ENCODE data around the gene CCR5.

The CCR5 gene

DNA sequence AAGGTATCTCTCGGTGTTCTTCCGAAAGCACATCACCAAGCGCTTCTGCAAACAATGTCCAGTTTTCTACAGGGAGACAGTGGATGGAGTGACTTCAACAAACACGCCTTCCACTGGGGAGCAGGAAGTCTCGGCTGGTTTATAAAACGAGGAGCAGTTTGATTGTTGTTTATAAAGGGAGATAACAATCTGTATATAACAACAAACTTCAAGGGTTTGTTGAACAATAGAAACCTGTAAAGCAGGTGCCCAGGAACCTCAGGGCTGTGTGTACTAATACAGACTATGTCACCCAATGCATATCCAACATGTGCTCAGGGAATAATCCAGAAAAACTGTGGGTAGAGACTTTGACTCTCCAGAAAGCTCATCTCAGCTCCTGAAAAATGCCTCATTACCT is 12.3 kb upstream of the CCR5 start:
- no peak for DNase-seq

DNA sequence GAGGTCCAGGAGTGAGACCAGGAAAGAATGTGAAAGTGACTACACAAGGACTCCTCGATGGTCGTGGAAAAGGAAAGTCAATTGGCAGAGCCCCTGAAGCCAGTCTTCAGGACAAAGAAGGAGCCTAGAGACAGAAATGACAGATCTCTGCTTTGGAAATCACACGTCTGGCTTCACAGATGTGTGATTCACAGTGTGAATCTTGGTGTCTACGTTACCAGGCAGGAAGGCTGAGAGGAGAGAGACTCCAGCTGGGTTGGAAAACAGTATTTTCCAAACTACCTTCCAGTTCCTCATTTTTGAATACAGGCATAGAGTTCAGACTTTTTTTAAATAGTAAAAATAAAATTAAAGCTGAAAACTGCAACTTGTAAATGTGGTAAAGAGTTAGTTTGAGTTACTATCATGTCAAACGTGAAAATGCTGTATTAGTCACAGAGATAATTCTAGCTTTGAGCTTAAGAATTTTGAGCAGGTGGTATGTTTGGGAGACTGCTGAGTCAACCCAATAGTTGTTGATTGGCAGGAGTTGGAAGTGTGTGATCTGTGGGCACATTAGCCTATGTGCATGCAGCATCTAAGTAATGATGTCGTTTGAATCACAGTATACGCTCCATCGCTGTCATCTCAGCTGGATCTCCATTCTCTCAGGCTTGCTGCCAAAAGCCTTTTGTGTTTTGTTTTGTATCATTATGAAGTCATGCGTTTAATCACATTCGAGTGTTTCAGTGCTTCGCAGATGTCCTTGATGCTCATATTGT is 10.8 kb upstream of the CCR5 start:
- DNase-seq = peak in 13 of 56 donors; percentile 9 to 63 (median 31)

DNA sequence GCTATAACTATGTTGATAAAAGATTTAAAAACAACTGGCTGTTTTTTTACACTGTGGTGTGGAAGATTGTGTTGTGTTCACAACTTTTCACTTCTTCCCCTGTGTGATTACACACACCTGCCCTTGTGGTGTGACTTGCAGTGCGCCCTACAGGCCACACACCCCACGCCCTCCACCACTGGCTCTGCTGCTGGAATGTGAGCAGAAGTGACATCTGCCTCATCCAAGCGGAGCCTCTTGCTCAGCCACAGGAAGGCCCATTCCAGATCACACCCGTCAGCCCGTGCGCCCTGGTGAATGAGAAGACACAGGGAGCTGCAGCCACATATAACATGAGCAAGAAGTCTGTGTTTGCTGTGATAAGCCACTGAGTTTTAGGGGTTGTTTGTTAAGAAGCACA is 9.8 kb upstream of the CCR5 start:
- peak in 1 of 56 donors; percentile 3 for DNase-seq

GRCh38 chr3:46361408-46362283 is 9.1 kb upstream of the CCR5 start:
- peak in 2 of 56 donors; percentile 11 to 24 for DNase-seq

- DNase-seq = no peak
These were observed 5.7 kb upstream of the CCR5 start for GRCh38 chr3:46365041-46365440.

GRCh38 chr3:46365737-46366524 is 4.8 kb upstream of the CCR5 start:
- DNase-seq = no peak

- no peak for DNase-seq
These were observed 2.9 kb upstream of the CCR5 start for GRCh38 chr3:46367811-46368210.

DNA sequence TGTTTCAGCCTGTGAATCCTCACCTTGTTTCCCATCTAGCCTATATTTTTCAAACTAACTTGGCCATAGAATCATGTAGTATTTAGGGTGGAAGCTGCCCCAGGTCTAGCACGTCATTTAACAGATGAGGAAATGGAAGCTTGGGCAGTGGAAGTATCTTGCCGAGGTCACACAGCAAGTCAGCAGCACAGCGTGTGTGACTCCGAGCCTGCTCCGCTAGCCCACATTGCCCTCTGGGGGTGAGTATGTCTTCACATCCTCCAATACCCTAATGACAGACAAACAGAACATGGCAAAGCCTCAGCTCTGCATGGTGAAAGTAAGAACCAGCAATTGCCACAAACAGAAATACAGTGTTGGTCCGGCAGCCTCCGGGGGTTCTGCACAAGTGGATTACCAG is 2.2 kb upstream of the CCR5 start:
- DNase-seq = peak in 31 of 56 donors; percentile 9 to 75 (median 25)

GRCh38 chr3:46369151-46369550 is 1.6 kb upstream of the CCR5 start:
- no peak for DNase-seq

GRCh38 chr3:46369675-46370132 is 1.0 kb upstream of the CCR5 start:
- no peak for DNase-seq

GRCh38 chr3:46371519-46372340 is 984 bp downstream of the CCR5 start:
- no peak for DNase-seq

GRCh38 chr3:46372492-46373359 is 2.0 kb downstream of the CCR5 start:
- DNase-seq = peak in 2 of 56 donors; percentile 15 to 16

DNA sequence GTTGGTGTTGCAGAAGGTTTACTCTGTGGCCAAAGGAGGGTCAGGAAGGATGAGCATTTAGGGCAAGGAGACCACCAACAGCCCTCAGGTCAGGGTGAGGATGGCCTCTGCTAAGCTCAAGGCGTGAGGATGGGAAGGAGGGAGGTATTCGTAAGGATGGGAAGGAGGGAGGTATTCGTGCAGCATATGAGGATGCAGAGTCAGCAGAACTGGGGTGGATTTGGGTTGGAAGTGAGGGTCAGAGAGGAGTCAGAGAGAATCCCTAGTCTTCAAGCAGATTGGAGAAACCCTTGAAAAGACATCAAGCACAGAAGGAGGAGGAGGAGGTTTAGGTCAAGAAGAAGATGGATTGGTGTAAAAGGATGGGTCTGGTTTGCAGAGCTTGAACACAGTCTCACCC is 4.0 kb downstream of the CCR5 start:
- no peak for DNase-seq

DNA sequence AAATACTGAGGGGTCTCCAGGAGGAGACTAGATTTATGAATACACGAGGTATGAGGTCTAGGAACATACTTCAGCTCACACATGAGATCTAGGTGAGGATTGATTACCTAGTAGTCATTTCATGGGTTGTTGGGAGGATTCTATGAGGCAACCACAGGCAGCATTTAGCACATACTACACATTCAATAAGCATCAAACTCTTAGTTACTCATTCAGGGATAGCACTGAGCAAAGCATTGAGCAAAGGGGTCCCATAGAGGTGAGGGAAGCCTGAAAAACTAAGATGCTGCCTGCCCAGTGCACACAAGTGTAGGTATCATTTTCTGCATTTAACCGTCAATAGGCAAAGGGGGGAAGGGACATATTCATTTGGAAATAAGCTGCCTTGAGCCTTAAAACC is 4.5 kb downstream of the CCR5 start:
- DNase-seq = no peak

DNA sequence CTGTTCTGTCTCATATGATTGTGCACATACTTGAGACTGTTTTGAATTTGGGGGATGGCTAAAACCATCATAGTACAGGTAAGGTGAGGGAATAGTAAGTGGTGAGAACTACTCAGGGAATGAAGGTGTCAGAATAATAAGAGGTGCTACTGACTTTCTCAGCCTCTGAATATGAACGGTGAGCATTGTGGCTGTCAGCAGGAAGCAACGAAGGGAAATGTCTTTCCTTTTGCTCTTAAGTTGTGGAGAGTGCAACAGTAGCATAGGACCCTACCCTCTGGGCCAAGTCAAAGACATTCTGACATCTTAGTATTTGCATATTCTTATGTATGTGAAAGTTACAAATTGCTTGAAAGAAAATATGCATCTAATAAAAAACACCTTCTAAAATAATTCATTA is 5.1 kb downstream of the CCR5 start:
- DNase-seq = no peak

DNA sequence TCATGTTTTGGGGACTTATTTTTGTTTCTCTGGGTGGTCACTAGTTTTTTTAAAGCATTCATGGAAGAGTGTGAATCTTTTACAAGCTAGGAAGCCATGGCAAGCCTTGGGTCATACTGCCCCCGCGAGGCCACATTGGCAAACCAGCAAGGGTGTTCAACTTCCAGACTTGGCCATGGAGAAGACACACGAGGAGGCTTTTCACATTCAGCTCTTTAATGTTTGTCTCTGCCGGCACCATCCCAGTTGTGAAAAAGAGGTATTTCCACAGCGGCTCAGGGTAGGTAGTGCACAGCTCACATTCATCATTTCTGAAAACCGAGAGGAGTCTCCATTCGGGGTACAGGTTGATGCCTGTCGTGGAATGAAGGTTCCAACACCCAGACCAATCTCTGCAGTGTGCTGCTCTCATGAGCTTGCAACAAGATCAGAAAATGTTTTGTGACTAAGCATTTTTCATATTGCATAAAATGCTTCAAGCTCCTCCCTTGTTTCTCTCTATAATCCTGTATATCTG is 7.7 kb downstream of the CCR5 start:
- peak in 38 of 56 donors; percentile 5 to 74 (median 29) for DNase-seq

GRCh38 chr3:46380471-46381221 is 9.9 kb downstream of the CCR5 start:
- no peak for DNase-seq

- DNase-seq = no peak
These were observed 10.9 kb downstream of the CCR5 start for GRCh38 chr3:46381625-46382024.

Measured in amygdala (tissue), 56 donors.